GM21737 (cell line): ENCODE data around the gene NCBP1.
"Not testable (repeated sequence)": the region's sequence is repeated elsewhere in the genome, so short reads cannot be mapped to it uniquely, and the experiment has no call there.

Source experiments
- ATAC-seq: cut with Tn5 transposase; IDR thresholded peaks from one replicate; pipeline ENCODE4 v1.9.1; 2021; ENCODE audit warnings: mild to moderate bottlenecking, moderate library complexity; ENCODE audit not compliant: unreplicated experiment

The NCBP1 gene, protein sequence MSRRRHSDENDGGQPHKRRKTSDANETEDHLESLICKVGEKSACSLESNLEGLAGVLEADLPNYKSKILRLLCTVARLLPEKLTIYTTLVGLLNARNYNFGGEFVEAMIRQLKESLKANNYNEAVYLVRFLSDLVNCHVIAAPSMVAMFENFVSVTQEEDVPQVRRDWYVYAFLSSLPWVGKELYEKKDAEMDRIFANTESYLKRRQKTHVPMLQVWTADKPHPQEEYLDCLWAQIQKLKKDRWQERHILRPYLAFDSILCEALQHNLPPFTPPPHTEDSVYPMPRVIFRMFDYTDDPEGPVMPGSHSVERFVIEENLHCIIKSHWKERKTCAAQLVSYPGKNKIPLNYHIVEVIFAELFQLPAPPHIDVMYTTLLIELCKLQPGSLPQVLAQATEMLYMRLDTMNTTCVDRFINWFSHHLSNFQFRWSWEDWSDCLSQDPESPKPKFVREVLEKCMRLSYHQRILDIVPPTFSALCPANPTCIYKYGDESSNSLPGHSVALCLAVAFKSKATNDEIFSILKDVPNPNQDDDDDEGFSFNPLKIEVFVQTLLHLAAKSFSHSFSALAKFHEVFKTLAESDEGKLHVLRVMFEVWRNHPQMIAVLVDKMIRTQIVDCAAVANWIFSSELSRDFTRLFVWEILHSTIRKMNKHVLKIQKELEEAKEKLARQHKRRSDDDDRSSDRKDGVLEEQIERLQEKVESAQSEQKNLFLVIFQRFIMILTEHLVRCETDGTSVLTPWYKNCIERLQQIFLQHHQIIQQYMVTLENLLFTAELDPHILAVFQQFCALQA

DNA sequence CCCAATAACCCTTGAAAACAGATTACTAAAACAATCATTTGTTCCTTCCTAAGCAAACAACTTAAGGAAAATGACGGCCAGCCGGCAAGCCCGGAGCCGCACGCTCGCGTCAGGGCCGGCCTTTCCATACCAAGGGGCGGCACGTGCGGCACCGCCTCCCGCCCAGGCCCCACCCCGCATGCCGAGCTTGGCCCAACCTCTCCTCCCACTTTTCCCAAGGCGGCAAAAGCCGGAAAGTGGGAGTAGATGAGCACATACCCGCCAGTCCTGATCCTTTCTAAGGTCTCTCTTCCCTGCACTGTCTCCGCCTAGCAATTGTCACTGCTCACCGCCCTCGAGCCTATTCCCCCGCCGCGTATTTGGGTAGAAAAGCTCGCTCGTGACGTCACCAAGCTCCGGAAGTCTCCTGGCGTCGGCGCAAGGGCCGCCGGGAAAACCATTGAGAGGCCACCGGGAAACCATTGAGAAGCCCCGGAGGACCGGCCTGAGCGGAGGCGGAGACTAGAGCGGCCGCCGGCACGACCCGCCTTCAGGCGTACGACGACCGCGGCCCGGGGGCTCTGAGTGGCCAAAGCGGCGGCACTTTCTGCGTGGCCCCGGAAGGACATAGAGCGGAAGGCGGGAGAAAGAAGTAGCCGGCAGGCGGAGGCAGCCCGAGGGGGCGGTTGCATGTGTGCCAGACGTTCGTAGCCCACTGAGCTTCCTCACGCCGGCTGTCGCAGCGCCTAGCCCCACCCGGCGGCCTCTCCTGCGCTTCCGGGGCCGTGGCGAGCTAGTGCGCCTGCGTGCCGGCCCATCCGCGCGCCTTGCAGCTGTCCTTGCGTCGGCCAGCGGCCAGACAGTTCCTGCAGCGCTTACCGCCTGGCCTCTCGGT is at the start of gene NCBP1, which contains the start of gene TSTD2:
Gene NCBP1 (plus strand): TSS at position 837 of the 874 bp plus-strand sequence. CDS start 61 bp downstream, outside the sequence.
Gene TSTD2 (minus strand): TSS at position 384 of the 874 bp plus-strand sequence. CDS start 5,806 bp downstream, outside the sequence.
- ATAC-seq = peak; percentile 88

DNA sequence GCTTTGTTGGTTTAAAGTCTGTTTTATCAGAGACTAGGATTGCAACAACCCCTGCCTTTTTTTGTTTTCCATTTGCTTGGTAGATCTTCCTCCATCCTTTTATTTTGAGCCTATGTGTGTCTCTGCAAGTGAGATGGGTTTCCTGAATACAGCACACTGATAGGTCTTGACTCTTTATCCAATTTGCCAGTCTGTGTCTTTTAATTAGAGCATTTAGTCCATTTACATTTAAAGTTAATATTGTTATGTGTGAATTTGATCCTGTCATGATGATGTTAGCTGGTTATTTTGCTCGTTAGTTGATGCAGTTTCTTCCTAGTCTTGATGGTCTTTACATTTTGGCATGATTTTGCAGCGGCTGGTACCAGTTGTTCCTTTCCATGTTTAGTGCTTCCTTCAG is 48.8 kb upstream of the NCBP1 start:
- not testable (repeated sequence) for ATAC-seq

DNA sequence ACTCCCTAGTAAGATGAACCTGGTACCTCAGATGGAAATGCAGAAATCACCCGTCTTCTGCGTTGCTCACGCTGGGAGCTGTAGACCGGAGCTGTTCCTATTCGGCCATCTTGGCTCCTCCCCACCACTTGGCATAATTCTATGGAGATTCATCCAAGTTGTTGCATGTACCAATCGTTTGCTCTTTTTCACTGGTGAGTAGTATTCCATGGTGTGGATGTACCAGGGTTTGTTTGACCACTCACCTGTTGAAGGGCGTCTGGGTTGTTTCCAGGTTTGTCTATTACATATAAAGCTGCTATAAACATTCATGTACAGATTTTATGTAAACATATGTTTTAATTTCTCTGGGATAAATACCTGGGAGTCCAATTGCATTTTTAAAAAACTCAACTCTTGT is 46.7 kb upstream of the NCBP1 start:
- ATAC-seq = not testable (repeated sequence)

DNA sequence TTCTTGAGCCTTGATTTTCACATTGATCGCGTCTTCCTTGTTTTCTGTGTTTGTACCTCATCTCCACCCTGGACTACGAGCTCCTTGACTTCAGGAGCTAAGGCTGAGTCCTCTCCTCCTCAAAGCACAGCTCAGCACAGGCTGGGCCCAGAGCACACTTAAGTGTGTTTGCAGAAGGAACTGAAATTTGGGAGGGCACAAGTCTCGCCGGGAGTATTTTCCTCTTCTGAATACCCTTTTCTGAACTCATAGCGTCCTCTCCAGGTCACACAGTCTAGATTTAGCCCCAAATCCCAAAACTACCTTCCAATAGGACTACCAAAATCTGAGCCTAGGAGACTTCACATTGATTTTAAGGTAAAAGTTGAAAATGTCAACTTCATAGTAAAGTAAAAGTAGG is 42.1 kb upstream of the NCBP1 start:
- ATAC-seq = no peak

DNA sequence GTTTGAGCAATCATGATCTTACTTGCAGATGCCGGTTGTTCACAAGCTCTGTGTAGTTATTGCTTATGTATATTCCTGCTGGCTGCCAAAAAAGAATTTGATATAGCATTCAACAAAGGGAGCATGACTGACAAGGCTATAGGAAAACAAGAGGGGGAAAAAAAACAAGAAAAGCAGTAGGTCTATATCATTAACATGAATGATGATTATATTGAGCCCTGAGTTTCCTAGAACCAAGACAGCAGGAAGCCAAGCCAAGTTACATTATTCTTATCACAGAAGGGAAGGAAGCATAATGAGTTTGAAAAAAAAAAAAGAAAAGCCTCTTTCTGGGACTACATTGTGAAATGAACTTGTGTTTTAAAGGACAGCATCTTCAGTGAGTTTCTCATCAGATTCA is 41.5 kb upstream of the NCBP1 start:
- ATAC-seq = no peak

DNA sequence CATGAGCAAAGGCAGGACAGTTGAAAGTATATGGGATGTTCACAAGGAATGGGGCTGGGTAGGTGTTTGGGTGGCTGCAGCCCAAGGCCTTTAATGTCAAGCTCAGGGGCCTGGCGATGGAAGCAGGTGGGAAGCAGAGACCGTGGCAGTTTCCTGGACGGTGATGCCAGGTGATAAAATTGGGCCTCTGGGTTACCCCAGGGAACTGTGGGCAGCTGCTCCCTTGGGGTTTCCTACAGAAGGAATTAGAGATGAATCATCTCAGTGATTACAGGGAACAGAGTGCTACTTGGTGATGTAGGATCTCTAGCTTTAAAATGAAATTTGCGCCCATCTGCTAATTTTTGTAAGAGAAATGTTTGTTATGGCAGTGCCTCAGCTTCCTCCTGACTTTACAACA is 39.7 kb upstream of the NCBP1 start:
- no peak for ATAC-seq

DNA sequence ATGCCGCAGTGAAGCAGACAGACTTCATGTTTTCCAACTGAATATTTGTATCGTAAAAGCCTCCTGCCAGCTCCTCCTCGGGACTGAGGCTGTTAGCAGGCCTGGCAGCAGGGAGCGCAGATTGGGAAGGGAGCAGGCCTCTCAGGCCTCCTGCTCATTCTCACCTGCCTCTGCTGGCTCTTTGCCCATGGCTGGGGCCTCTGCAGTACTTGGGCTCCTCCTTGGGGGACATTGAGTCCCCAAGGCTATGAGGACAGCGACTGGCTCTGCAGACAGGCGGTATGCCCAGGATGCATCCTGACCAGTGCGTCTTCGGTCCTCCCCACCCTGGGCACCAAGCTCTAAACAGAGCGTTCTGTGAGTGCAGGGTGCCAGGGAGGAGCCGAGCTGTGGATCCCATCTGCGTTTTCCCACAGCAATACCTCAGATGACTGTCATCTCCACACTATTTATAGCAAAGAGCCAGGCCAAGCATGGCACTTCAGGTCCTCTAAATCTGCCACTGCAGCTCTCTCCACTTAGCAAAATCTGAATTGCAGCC is 39.2 kb upstream of the NCBP1 start:
- no peak for ATAC-seq

DNA sequence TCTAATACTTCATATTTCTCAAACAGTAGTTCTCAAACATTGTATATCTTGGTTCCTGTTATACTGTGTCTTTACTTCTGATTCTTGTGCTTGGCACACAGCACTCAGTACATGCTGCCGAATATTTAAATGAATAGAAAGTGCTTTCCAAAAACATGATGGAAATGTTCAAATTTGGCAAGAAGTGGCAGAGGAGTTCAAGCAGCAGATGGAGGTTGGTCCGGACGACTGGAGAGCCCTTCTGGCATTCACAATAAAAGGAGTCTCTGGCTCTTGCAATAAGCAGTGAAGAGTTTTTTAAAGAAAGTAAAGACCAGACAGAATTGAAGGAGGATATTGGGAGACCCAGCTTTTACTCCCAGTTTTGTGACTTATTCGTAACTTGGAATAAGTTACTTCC is 36.7 kb upstream of the NCBP1 start:
- ATAC-seq = no peak

DNA sequence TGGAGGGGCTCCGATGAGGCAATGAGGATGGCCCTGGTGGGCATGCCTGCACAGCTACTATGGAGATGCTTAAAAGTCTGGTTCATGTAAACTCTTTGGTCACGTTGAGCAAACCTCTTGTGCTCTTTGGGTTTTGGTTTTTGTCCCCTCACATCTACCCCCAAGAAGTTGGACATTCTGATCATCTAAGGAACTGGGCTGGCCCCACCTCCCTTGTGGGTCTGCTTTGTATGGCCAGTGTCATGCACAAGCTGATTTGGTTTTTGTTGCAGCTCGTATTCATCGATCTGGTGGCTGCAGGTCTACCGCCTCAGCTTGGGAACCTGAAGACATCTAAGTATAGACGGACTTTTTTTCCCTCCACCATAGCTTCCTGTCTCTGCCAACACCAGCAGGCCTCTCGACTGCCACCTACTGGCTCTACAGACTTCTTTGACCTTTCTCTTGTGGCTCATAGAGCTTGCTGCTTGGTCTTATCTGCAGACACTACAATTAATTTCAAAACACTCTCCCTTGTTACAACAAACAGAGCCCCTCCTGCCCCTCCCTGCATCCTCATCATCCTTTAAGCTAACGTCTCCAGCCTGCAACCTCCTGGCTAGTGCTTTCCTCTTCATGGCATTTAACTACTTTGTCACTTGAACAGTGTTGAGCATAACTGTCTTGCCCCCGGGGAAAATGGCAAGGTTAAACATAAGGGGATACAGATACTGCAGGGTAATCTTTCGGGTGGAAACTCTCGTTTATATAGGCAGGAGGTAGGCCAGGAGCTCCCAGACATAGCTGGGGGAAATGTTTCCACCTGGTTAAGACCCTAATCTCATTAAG is 34.9 kb upstream of the NCBP1 start:
- peak; percentile 82 for ATAC-seq

DNA sequence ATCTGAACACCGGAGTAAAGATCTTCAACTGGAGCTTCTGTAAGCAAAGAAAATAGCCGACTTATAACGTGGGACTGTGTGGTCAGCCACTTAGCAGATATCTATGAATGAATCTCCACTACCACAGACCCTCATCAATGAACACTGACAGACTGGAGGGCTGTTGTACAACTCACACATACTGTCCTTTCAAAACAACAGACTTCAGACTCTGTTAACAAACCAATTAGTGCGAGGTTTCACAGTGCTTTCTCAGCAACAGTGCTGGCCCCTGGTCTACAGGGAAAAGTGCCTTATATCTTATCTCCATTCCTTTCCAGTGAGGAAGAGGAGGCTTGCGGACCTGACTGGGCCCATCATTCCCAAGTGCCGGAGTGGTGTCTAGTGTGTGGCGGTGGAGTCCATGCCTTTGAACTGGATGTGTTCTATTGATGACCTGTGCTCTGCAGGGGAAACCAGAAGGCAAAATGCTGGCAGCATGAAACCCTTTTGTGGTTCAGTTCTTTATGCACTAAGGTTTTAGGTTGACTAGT is 34.2 kb upstream of the NCBP1 start:
- no peak for ATAC-seq

DNA sequence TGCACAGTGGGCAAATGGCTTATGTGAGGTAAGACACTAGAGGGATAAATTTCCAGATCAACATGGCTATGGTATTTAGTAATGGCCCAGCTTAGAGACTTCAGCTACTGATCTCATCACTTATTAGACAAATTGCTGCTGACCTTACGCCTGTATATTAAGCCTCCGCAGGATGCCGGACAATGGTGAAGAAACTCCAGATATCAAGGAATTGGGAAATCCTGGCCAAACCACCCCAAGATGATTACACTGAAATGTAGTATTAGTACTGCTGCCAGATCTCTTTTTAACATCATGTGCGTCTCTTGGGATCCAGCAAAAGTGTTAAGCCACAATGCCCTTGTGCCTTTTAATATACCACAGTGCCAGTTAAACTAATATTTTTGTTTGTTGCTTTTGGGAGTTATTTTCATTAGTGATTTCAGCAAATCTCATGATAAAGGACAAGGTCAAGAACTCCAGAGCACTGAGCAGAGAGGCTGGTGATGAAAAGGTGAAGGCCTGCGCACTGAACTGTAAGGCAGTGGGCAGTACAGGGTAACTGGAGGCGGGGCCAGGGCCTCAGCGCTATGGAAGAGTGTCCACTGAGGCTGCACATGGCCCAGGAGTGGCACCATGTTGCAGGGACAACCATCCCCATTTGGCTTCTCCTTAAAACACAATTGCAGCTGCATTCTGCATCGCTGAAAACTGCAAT is 32.9 kb upstream of the NCBP1 start:
- no peak for ATAC-seq

DNA sequence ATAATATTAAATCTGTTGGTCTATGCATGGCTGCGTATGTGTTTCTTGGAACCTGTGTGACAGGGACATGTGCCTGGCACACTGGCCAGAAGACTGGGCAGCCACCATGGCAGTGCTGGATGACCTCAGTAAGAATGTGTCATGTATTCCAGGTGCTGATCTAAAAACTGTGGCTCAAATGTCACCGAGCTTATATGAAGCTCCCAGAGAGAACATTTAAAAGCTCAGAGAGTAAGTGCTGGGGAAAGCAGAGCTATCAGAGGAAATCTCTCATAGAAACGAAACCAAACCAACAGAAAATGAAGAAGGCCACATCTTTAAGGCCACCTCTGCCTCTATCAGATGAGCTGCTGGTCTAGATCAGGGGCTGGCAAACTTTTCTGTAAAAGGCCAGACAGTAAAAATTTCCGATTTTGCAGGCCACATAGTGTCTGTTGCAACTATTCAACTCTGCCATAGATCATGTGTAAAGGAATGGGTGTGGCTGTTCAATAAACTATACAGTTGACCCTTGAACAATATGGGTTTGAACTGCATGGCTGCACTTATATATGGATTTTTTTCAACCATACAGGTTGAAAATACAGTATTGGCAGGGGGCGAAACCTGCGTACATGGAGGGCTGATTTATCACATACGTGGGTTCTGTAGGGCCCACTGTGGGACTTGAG is 32.3 kb upstream of the NCBP1 start:
- no peak for ATAC-seq

DNA sequence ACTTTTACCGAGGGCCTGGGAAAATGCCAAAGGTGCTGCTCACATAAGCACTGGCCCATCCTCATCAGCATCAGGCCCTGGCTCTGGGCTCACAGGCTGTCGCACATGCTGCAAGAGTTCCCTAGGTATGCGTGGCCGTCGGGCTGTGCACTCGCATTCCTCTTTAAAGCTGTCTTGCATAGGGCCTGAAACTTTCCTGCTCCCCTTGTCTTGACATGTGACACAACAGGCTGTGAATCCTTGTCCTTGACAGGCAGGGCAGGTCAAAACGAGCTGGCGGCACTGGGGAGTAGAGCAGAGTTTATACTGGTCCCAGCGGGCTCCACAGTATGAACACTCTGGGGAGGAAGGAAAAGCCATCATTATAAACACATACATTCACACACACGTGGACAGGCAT is 31.2 kb upstream of the NCBP1 start:
- no peak for ATAC-seq

DNA sequence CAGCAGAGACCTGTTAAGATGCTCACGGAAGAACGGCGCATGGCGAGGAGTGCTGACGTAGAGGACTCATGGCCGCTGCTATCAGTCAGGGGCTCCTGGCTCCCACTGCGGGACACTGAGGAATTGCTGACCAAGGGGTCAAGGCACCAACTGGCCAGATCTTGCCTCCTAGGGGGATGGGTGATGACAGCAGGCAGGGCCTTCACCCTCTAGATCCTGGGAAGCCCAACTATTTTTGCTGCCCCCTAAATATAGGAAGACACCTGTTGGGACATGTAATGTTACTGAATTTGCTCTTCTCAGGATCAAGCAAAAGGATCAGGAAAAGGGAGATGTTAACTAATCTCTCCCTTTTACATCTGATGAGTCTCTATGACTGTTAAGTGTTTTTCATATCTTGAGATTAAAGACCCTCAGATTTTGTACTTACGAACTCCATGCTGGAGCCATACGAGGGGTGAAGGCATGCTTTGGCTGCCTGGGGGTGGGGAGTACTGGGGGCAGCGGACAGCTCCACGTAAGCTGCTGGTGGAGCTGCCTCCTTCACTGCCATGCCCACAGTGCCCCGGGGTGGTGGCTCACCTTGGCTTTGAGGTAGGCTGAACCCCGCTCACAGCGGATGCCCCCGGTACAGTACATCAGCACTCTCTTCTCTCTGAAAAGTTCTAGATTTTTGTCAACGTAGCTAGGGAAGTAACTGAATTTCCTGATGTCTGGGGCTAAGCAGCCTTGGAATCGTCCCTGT is 28.5 kb upstream of the NCBP1 start:
- no peak for ATAC-seq

DNA sequence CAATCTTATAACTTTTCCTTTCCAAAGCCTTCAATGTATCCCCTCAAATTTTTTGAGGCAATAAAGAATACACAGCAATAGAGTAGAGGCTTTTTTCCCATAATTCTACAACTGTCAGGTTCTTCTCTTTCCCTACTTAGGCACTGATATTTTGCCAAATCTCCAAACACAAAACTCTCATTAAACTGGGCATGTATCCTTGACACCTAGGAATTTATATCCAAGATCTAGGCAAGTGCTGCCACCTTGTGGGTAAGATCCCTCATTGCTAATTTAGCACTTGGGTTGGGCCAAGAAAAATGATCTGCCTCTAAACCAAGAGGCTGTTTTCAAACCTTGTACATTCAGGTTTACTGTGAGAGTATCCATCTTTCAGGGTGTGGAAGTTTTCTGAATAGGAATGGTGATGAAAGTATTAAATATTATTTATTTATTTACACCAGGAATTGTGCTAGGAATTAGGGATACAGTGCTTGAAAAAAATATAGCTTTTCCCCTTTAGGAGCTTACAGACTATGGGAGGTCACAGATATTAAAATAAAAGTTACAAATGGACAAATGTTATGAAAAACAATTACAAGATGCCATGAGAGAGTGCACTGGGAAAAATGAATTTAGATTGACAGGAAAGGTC is 18.1 kb upstream of the NCBP1 start:
- no peak for ATAC-seq

DNA sequence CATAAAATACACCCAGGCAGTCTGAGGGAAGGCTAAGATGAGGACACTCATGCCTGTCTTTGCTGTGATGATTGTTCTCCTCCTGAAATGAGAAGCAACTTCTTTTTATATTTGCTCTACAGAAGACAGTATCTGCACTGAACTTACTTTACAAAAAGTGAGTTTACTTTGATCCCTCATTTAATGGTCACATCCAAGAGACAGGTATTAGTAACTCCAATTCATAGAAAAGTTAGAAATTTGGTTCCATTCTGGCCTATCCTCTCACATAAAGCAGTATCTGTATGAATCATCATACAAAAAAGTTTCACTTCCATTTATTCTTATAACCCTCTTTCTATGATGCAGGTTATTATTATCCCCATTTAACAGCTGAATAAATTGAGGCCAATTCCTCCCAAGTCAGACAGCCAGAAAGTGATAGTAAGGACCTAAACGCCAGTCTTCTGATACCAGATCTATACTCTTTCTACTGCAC is 15.6 kb upstream of the NCBP1 start:
- no peak for ATAC-seq

DNA sequence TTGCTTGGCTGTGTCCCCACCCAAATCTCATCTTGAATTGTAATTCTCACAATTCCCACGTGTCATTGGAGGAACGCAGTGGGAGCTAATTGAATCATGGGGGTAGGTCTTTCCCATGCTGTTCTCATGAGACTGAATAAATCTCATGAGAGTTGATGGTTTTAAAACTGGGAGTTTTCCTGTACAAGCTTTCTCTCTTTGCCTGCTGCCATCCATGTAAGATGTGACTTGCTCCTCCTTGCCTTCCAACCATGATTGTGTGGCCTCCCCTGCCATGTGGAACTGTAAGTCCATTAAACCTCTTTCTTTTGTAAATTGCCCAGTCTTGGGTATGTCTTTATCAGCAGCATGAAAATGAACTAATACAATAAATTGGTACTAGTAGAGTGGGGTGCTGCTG is 13.6 kb upstream of the NCBP1 start:
- ATAC-seq = not testable (repeated sequence)
